WI38 (cell line): Measurements from ENCODE around the gene ARHGAP24.
A peak's percentile ranks its signal among the peaks of the same experiment; 100 is the strongest.

Source experiments
- H3K4me3 ChIP-seq: 2 replicates; pipeline ENCODE4 v1.5.1; 2011; ENCODE audit warnings: low read depth, mild to moderate bottlenecking, control low read depth, low read length
- CTCF ChIP-seq: IDR thresholded peaks from 2 replicates; pipeline ENCODE4 v1.5.1; 2012; ENCODE audit warnings: low read depth, mild to moderate bottlenecking, control low read depth, low read length

ARHGAP24 gene

GRCh38 chr4:85774489-85774888 is 299.5 kb downstream of the ARHGAP24 start:
- no peak for TF ChIP-seq CTCF
- no peak overlapping the region for H3K4me3 ChIP-seq

- no peak overlapping the region for H3K4me3 ChIP-seq
- TF ChIP-seq CTCF, result no peak
Measured at GRCh38 chr4:85776096-85776495, 301.1 kb downstream of the ARHGAP24 start.

- H3K4me3 ChIP-seq, result no peak overlapping the region
- TF ChIP-seq CTCF, result no peak
Measured at GRCh38 chr4:85776579-85776978, 301.6 kb downstream of the ARHGAP24 start.

- TF ChIP-seq CTCF, result no peak
- H3K4me3 ChIP-seq, result peak overlapping the region; percentile 59
Measured at GRCh38 chr4:85777908-85778631, 303.1 kb downstream of the ARHGAP24 start.

GRCh38 chr4:85778632-85779131 is 303.7 kb downstream of the ARHGAP24 start:
- peak overlapping the region; percentile 59 for H3K4me3 ChIP-seq
- no peak for TF ChIP-seq CTCF

- no peak for TF ChIP-seq CTCF
- H3K4me3 ChIP-seq, result peak overlapping the region; percentile 59
Measured at GRCh38 chr4:85779165-85779564, 304.2 kb downstream of the ARHGAP24 start.

- H3K4me3 ChIP-seq, result 0 out of 2 replicates have a peak overlapping the region, but pooled peaks have one; percentile 1
- no peak for TF ChIP-seq CTCF
Measured at GRCh38 chr4:85780664-85781063, 305.7 kb downstream of the ARHGAP24 start.
